K562 (cell line): ENCODE measurements around the gene ACSL6. TPM values are rescaled to one million over a fixed set of nuclear protein-coding genes. Genes with fewer than 3 reads are reported as not detected.

Experiments used
- ATAC-seq: fragments of 200-7000 bp; cut with Tn5 transposase; 3 replicates; pipeline ENCODE4 v1.9.1; 2020; ENCODE audit warnings: moderate library complexity
- BruUV-seq: library from RNA; stranded (reverse); fragments of 400-500 nt; replicated peaks from 2 replicates; lab custom pipeline; 2021; lab: Mats Ljungman, UMichigan
- CTCF ChIA-PET: fragments of 300-600 bp; formaldehyde crosslinking; extraction: SDS; loops from one replicate; lab custom pipeline; 2021; ENCODE audit warnings: low intra/inter-chr PET ratio; lab: Yijun Ruan, JAX
- POLR2A ChIA-PET: fragments of 300-600, 350-650 bp; sonication (Branson Sonifier 250); formaldehyde crosslinking; extraction: SDS; loops from one replicate; lab custom pipeline; 2021; ENCODE audit warnings: antibody characterized with exemption, inconsistent platforms; lab: Yijun Ruan, JAX
- DNase-seq, 4 experiments: peaks; one replicate each; pipeline versions ENCODE4 v3.0.0 to v3.0.0-alpha.2; 2011 to 2018; ENCODE audit warnings: low spot score in 3 of 4, mixed read lengths in 3 of 4; ENCODE audit errors: extremely low read depth in 1 of 4
- FAIRE-seq: peaks from 2 replicates; lab custom pipeline; 2011; peaks lifted over from hg19 to GRCh38; lab: Jason Lieb, UNC
- H2AFZ ChIP-seq: 2 replicates; pipeline ENCODE4 v1.6.0; 2011; ENCODE audit warnings: low read depth, low read length, control low read depth, inconsistent platforms
- H3K27ac ChIP-seq: fragments of 200-600 bp; 3 replicates; pipeline ENCODE4 v1.8.0; 2011; ENCODE audit warnings: low read depth, mild to moderate bottlenecking, control low read depth, inconsistent platforms, low read length, moderate library complexity, mixed read lengths; ENCODE audit errors: extremely low read depth
- H3K27me3 ChIP-seq, 2 experiments: fragments of 300-600 bp in 1 of 2; 2 replicates in 1 of 2; 3 replicates in 1 of 2; pipeline versions ENCODE4 v1.6.0 to v1.8.0; 2011; ENCODE audit warnings: inconsistent platforms in 2 of 2, low read length in 2 of 2, mild to moderate bottlenecking in 1 of 2, mixed read lengths in 1 of 2, moderate library complexity in 1 of 2; ENCODE audit not compliant: control insufficient read depth in 2 of 2, insufficient read depth in 2 of 2
- H3K36me3 ChIP-seq: fragments of 300-600 bp; 3 replicates; pipeline ENCODE4 v1.8.0; 2011; ENCODE audit warnings: mild to moderate bottlenecking, low read length, inconsistent platforms; ENCODE audit not compliant: control insufficient read depth, insufficient read depth
- H3K4me1 ChIP-seq, 2 experiments: fragments of 200-600 bp in 1 of 2; replicated peaks in 1 of 2; 2 replicates in 1 of 2; 3 replicates in 1 of 2; pipeline versions ENCODE4 v1.5.1 to v1.8.0; 2011; ENCODE audit warnings: inconsistent platforms in 2 of 2, low read length in 2 of 2, mild to moderate bottlenecking in 1 of 2, mixed read lengths in 1 of 2, moderate library complexity in 1 of 2; ENCODE audit not compliant: control insufficient read depth in 2 of 2, insufficient read depth in 2 of 2
- H3K4me2 ChIP-seq: 2 replicates; pipeline ENCODE4 v1.6.1; 2011; ENCODE audit warnings: low read length, control low read depth, inconsistent platforms, mixed read lengths; ENCODE audit not compliant: insufficient read depth
- H3K4me3 ChIP-seq: fragments of 200-600 bp; sonication (generic), shearing (Covaris generic); 2 replicates; pipeline ENCODE4 v1.5.1; 2016; ENCODE audit warnings: control low read depth, inconsistent platforms
- H3K79me2 ChIP-seq: fragments of 200-600 bp; 3 replicates; pipeline ENCODE4 v1.8.0; 2011; ENCODE audit warnings: low read length, inconsistent platforms; ENCODE audit not compliant: control insufficient read depth, insufficient read depth
- H3K9ac ChIP-seq, 2 experiments: 2 replicates each; pipeline versions ENCODE4 v1.6.0 to v1.6.1; 2011; ENCODE audit warnings: low read depth in 2 of 2, low read length in 2 of 2, control low read depth in 1 of 2, inconsistent platforms in 1 of 2, mild to moderate bottlenecking in 1 of 2, mixed read lengths in 1 of 2; ENCODE audit not compliant: insufficient read depth in 1 of 2
- H3K9me1 ChIP-seq: one replicate; pipeline ENCODE4 v1.6.0; 2011; ENCODE audit warnings: inconsistent platforms, mild to moderate bottlenecking, low read length, moderate library complexity; ENCODE audit not compliant: control insufficient read depth, insufficient read depth
- H3K9me3 ChIP-seq: replicated peaks from 2 replicates; pipeline ENCODE4 v1.5.1; 2011; ENCODE audit warnings: low read depth, low read length, inconsistent platforms; ENCODE audit not compliant: control insufficient read depth, insufficient read depth
- H4K20me1 ChIP-seq: replicated peaks from 2 replicates; pipeline ENCODE4 v1.6.1; 2011; ENCODE audit warnings: low read length, inconsistent platforms, mixed read lengths; ENCODE audit not compliant: control insufficient read depth, insufficient read depth
- AFF4 ChIP-seq: sonication (generic); formaldehyde crosslinking; IDR thresholded peaks from 2 replicates; pipeline ENCODE4 v1.8.0; 2023; ENCODE audit warnings: mild to moderate bottlenecking, missing genetic modification reagents
- CHD4 ChIP-seq: fragments of 200-600 bp; sonication (generic); IDR thresholded peaks from 3 replicates; pipeline ENCODE4 v1.6.1; 2012; ENCODE audit warnings: low read depth, mild to moderate bottlenecking, mixed read lengths, low read length, inconsistent platforms; ENCODE audit not compliant: insufficient read depth, insufficient replicate concordance, poor library complexity, severe bottlenecking
- CREB1 ChIP-seq, 2 experiments: sonication (generic) in 1 of 2; formaldehyde crosslinking in 1 of 2; IDR thresholded peaks; 2 replicates each; pipeline versions ENCODE4 v1.6.1 to v1.8.0; 2012 to 2022; ENCODE audit warnings: inconsistent platforms in 1 of 2, mild to moderate bottlenecking in 1 of 2, missing genetic modification reagents in 1 of 2, moderate library complexity in 1 of 2
- CUX1 ChIP-seq: fragments of 200-800 bp; sonication (Bioruptor generic); IDR thresholded peaks from 2 replicates; pipeline ENCODE4 v1.6.1; 2016; ENCODE audit warnings: missing genetic modification characterization, missing compliant biosample characterization
- DPF2 ChIP-seq: fragments of 450-650 bp; IDR thresholded peaks from 2 replicates; pipeline ENCODE4 v1.6.1; 2016
- L3MBTL2 ChIP-seq: fragments of 450-650 bp; IDR thresholded peaks from 2 replicates; pipeline ENCODE4 v1.6.1; 2016; ENCODE audit warnings: mild to moderate bottlenecking, moderate library complexity
- PHF21A ChIP-seq: fragments of 450-650 bp; IDR thresholded peaks from 2 replicates; pipeline ENCODE4 v1.6.1; 2017; ENCODE audit warnings: low read depth, borderline replicate concordance
- ZNF398 ChIP-seq: fragments of 250-450 bp; sonication (Bioruptor Pico); IDR thresholded peaks from 2 replicates; pipeline ENCODE4 v1.8.0; 2021; ENCODE audit warnings: moderate library complexity, mild to moderate bottlenecking, inconsistent platforms
- WGBS: fragments of 100-300 bp; shearing (Covaris generic); methylation state at CpG from one replicate; pipeline ENCODE4 v1.1.6; 2016; ENCODE audit warnings: low coverage, mixed read lengths; ENCODE audit not compliant: insufficient coverage; ENCODE audit errors: missing lambda C conversion rate; 5-methylcytosine and 5-hydroxymethylcytosine counted together
- in situ Hi-C: fragments of 300-500 bp; cut with MboI; formaldehyde crosslinking; loops from 4 replicates; pipeline ENCODE4 v1.15.0; 2018; ENCODE audit warnings: inconsistent platforms, mixed read lengths
- intact Hi-C: fragments of 100-400 bp; cut with micrococcal nuclease; formaldehyde crosslinking; loops from 2 replicates; pipeline ENCODE4 v1.14.2; 2022
- polyA plus RNA-seq, 8 experiments: library from polyadenylated mRNA; depleted of rRNA in 4 of 8; stranded (reverse) in 5 of 8; unstranded in 3 of 8; fragments of >200 nt; fragmentation: Nextera tagmentation in 2 of 8; fragmentation: Illumina TruSeq in 1 of 8; extraction: Ambion mirVana in 2 of 8; extraction: Trizol in 1 of 8; gene quantifications; 2 replicates each; pipeline versions ENCODE4 v1.2.1 to v1.2.3, GENCODE V29; 2011 to 2014; ENCODE audit warnings: inconsistent platforms in 1 of 8, missing spikeins in 1 of 8
- total RNA-seq, 7 experiments: library from RNA; depleted of rRNA in 6 of 7; stranded (reverse); fragments of >200 nt in 6 of 7; fragmentation: Illumina TruSeq in 2 of 7; extraction: Trizol in 2 of 7; gene quantifications; 2 replicates each; pipeline versions ENCODE4 v1.2.1 to v1.2.3, GENCODE V29; 2011 to 2021; ENCODE audit warnings: low replicate concordance in 1 of 7

ACSL6 gene
- total and polyA plus RNA-seq, 9 of the 15 experiments (the other 6 are each of a cell fraction or from before 2014, with no cell fraction given): 0.50 to 1.5 (median 0.69) TPM

- no peak overlapping the region for H3K4me2 ChIP-seq
- 14% methylated on average over 3 of the region's 3 CpGs for WGBS
- in situ Hi-C loops: loop anchor here (25.0 kb wide), 1 partner anchor 573 kb away; no protein-coding TSS in a partner anchor
- no peaks in the 10 kb centered on the region for H3K9me3 ChIP-seq
- FAIRE-seq (no peak), ATAC-seq (no peak), DNase-seq (no peak)
- H3K27ac ChIP-seq: no peak overlapping the region
- H3K4me3 ChIP-seq: no peak overlapping the region
- BruUV-seq: no TSS peak
- H3K27me3 ChIP-seq: peaks cover 2 to 17% of the 10 kb centered on the region in 2 experiments; a peak in 3 of 5 replicates
- ChIA-PET CTCF (interaction anchor here (0.6 kb wide), 1 partner anchor 21 kb away, joined by 3 read pairs; no protein-coding TSS in a partner anchor), POLR2A (interaction anchor here (0.7 to 1.3 kb wide), 3 partner anchors 11 to 213 kb away, joined by 3 to 5 read pairs (median 5); partner anchors contain the start of gene FNIP1)
- intact Hi-C loops: loop anchor here (1.0 to 10.0 kb wide), 4 partner anchors 263 to 588 kb away; partner anchors contain the start of gene RAPGEF6
- no peak overlapping the region for H2AFZ ChIP-seq
- peaks cover 15% of the 10 kb centered on the region; the same call in 1 of the 2 replicates for H4K20me1 ChIP-seq
- H3K9ac ChIP-seq: no peak overlapping the region; a peak in 1 of 4 replicates
- H3K4me1 ChIP-seq: peaks cover 8 to 14% of the 10 kb centered on the region in 2 experiments; a peak in 4 of 5 replicates
- H3K79me2 ChIP-seq: no peaks in the 10 kb centered on the region
- H3K36me3 ChIP-seq: no peaks in the 10 kb centered on the region
- H3K9me1 ChIP-seq: no peaks in the 10 kb centered on the region
- no peak for TF ChIP-seq L3MBTL2
- no peak for TF ChIP-seq AFF4 (CRISPR knock-in tag)
- no peak for TF ChIP-seq DPF2
- no peak for TF ChIP-seq CUX1 (CRISPR knock-in tag)
- no peak for TF ChIP-seq CREB1 (IDR thresholded peaks at IDR 0.05)
- TF ChIP-seq CREB1 (CRISPR knock-in tag; IDR thresholded peaks at IDR 0.05): no peak
- TF ChIP-seq CHD4: no peak
- no peak for TF ChIP-seq PHF21A
- no peak for TF ChIP-seq ZNF398 (CRISPR knock-in tag)
Observed at GRCh38 chr5:132009706-132010405, 1.6 kb downstream of the ACSL6 start.
